ENCODE measurements around the gene DACT1.

DACT1 gene

GRCh38 chr14:58665773-58666500 lies 28.2 kb downstream of the DACT1 start:
- Histone ChIP-seq H3K9me2 (ENCODE audit: low read depth, low read length) (no peaks in the 10 kb centered on the region), H3K27me3 (ENCODE audit: insufficient read depth, low read length) (no peaks in the 10 kb centered on the region), H3F3A (ENCODE audit: insufficient read depth, low read length) (no peaks in the 10 kb centered on the region), H3K27ac (ENCODE audit: low read depth, low read length, poor library complexity, severe bottlenecking) (no peak overlapping the region), H4K20me1 (ENCODE audit: insufficient read depth, low read length) (no peaks in the 10 kb centered on the region), H3K4me2 (ENCODE audit: low read length) (no peak overlapping the region), H3K79me2 (ENCODE audit: insufficient read depth, low read length) (no peaks in the 10 kb centered on the region), H3K4me3 (ENCODE audit: low read depth, low read length, poor library complexity, severe bottlenecking) (no peak overlapping the region), H2AFZ (ENCODE audit: low read length) (no peak overlapping the region), H3K9ac (ENCODE audit: low read length) (no peak overlapping the region), H3K9me3 (ENCODE audit: low read length) (no peaks in the 10 kb centered on the region), H3K36me3 (ENCODE audit: insufficient read depth, low read length) (no peaks in the 10 kb centered on the region), H3K4me1 (ENCODE audit: insufficient read depth, low read length, severe bottlenecking) (no peaks in the 10 kb centered on the region)
- no peak for TF ChIP-seq CTCF (IDR thresholded peaks at IDR 0.05; ENCODE audit: low read length)
- no peak for TF ChIP-seq EZH2 (IDR thresholded peaks at IDR 0.05; ENCODE audit: borderline replicate concordance, low read length)

GRCh38 chr14:58666737-58667136 lies 29.0 kb downstream of the DACT1 start:
- Histone ChIP-seq H3K4me3 (ENCODE audit: low read depth, low read length, poor library complexity, severe bottlenecking) (no peak overlapping the region), H3K27me3 (ENCODE audit: insufficient read depth, low read length) (no peaks in the 10 kb centered on the region), H3K4me1 (ENCODE audit: insufficient read depth, low read length, severe bottlenecking) (no peaks in the 10 kb centered on the region), H3K27ac (ENCODE audit: low read depth, low read length, poor library complexity, severe bottlenecking) (no peak overlapping the region), H3K79me2 (ENCODE audit: insufficient read depth, low read length) (no peaks in the 10 kb centered on the region), H3K9ac (ENCODE audit: low read length) (no peak overlapping the region), H2AFZ (ENCODE audit: low read length) (no peak overlapping the region), H3K36me3 (ENCODE audit: insufficient read depth, low read length) (no peaks in the 10 kb centered on the region), H3K9me3 (ENCODE audit: low read length) (no peaks in the 10 kb centered on the region), H3K4me2 (ENCODE audit: low read length) (no peak overlapping the region), H3F3A (ENCODE audit: insufficient read depth, low read length) (no peaks in the 10 kb centered on the region), H3K9me2 (ENCODE audit: low read depth, low read length) (no peaks in the 10 kb centered on the region), H4K20me1 (ENCODE audit: insufficient read depth, low read length) (no peaks in the 10 kb centered on the region)
- TF ChIP-seq EZH2 (IDR thresholded peaks at IDR 0.05; ENCODE audit: borderline replicate concordance, low read length) (no peak), CTCF (IDR thresholded peaks at IDR 0.05; ENCODE audit: low read length) (no peak)

- Histone ChIP-seq H3K79me2 (ENCODE audit: insufficient read depth, low read length) (no peaks in the 10 kb centered on the region), H2AFZ (ENCODE audit: low read length) (no peak overlapping the region), H4K20me1 (ENCODE audit: insufficient read depth, low read length) (no peaks in the 10 kb centered on the region), H3K4me3 (ENCODE audit: low read depth, low read length, poor library complexity, severe bottlenecking) (no peak overlapping the region), H3F3A (ENCODE audit: insufficient read depth, low read length) (no peaks in the 10 kb centered on the region), H3K36me3 (ENCODE audit: insufficient read depth, low read length) (no peaks in the 10 kb centered on the region), H3K9me3 (ENCODE audit: low read length) (no peaks in the 10 kb centered on the region), H3K4me1 (ENCODE audit: insufficient read depth, low read length, severe bottlenecking) (no peaks in the 10 kb centered on the region), H3K4me2 (ENCODE audit: low read length) (no peak overlapping the region), H3K27ac (ENCODE audit: low read depth, low read length, poor library complexity, severe bottlenecking) (no peak overlapping the region), H3K9me2 (ENCODE audit: low read depth, low read length) (no peaks in the 10 kb centered on the region), H3K27me3 (ENCODE audit: insufficient read depth, low read length) (no peaks in the 10 kb centered on the region), H3K9ac (ENCODE audit: low read length) (no peak overlapping the region)
- TF ChIP-seq EZH2 (IDR thresholded peaks at IDR 0.05; ENCODE audit: borderline replicate concordance, low read length) (no peak), CTCF (IDR thresholded peaks at IDR 0.05; ENCODE audit: low read length) (no peak)
Observed at GRCh38 chr14:58667900-58668299, 30.1 kb downstream of the DACT1 start.
